GM12878 (cell line): ENCODE results near the gene TNFSF11. TPM values are rescaled to one million over a fixed set of nuclear protein-coding genes. Genes with fewer than 3 reads are reported as not detected.

Experiments used
- ATAC-seq: fragments of 200-7000 bp; cut with Tn5 transposase; 3 replicates; pipeline ENCODE4 v1.9.1; 2020; ENCODE audit warnings: mild to moderate bottlenecking, moderate library complexity
- BruUV-seq: library from RNA; stranded (reverse); fragments of 400-500 nt; replicated peaks from 2 replicates; lab custom pipeline; 2021; lab: Mats Ljungman, UMichigan
- CTCF ChIA-PET: fragments of 300-600 bp; sonication (Branson Sonifier 250); formaldehyde crosslinking; extraction: SDS; loops from one replicate; lab custom pipeline; 2021; ENCODE audit warnings: inconsistent platforms; lab: Yijun Ruan, JAX
- POLR2A ChIA-PET: fragments of 350-600 bp; formaldehyde crosslinking; extraction: SDS; loops from one replicate; lab custom pipeline; 2021; ENCODE audit warnings: inconsistent platforms; lab: Charles Lee
- RAD21 ChIA-PET: fragments of 300-600 bp; sonication (Branson Sonifier 250); formaldehyde crosslinking; loops from one replicate; lab custom pipeline; 2023; ENCODE audit warnings: antibody characterized with exemption; ENCODE audit not compliant: unreplicated experiment; lab: Charles Lee
- SMC1A ChIA-PET: fragments of 300-600 bp; sonication (Branson Sonifier 250); formaldehyde crosslinking; loops from one replicate; lab custom pipeline; 2023; ENCODE audit not compliant: unreplicated experiment, uncharacterized antibody; lab: Charles Lee
- DNase-seq: peaks from one replicate; pipeline ENCODE4 v3.0.0-alpha.2; 2011; ENCODE audit warnings: low read depth, low spot score
- FAIRE-seq: peaks from 3 replicates; lab custom pipeline; 2011; peaks lifted over from hg19 to GRCh38; lab: Jason Lieb, UNC
- H2AFZ ChIP-seq: 2 replicates; pipeline ENCODE4 v1.6.0; 2011; ENCODE audit warnings: low read depth, low read length, control low read depth; ENCODE audit not compliant: control insufficient read depth
- H3K27ac ChIP-seq: 2 replicates; pipeline ENCODE4 v1.5.1; 2011; ENCODE audit warnings: control low read depth; ENCODE audit not compliant: control insufficient read depth, insufficient read depth
- H3K27me3 ChIP-seq, 2 experiments: replicated peaks in 1 of 2; 2 replicates each; pipeline versions ENCODE4 v1.6.0 to v1.6.1; 2011; ENCODE audit warnings: low read length in 1 of 2; ENCODE audit not compliant: control insufficient read depth in 2 of 2, insufficient read depth in 2 of 2
- H3K36me3 ChIP-seq, 2 experiments: 2 replicates each; pipeline ENCODE4 v1.5.1; 2011; ENCODE audit warnings: low read length in 1 of 2; ENCODE audit not compliant: control insufficient read depth in 2 of 2, insufficient read depth in 2 of 2
- H3K4me1 ChIP-seq: 2 replicates; pipeline ENCODE4 v1.6.1; 2011; ENCODE audit warnings: mild to moderate bottlenecking, low read length, moderate library complexity, mixed read lengths; ENCODE audit not compliant: control insufficient read depth, insufficient read depth
- H3K4me2 ChIP-seq: 2 replicates; pipeline ENCODE4 v1.6.0; 2011; ENCODE audit warnings: control low read depth; ENCODE audit not compliant: control insufficient read depth, insufficient read depth
- H3K4me3 ChIP-seq: fragments of 200-600 bp; sonication (generic); 2 replicates; pipeline ENCODE4 v1.5.1; 2016
- H3K79me2 ChIP-seq: 2 replicates; pipeline ENCODE4 v1.6.0; 2011; ENCODE audit warnings: low read length; ENCODE audit not compliant: control insufficient read depth, insufficient read depth
- H3K9ac ChIP-seq: 2 replicates; pipeline ENCODE4 v1.8.0; 2011; ENCODE audit warnings: low read length, control low read depth, mixed read lengths; ENCODE audit not compliant: control insufficient read depth, insufficient read depth
- H3K9me3 ChIP-seq: replicated peaks from 3 replicates; pipeline ENCODE4 v1.5.1; 2011; ENCODE audit warnings: mild to moderate bottlenecking, low read length; ENCODE audit not compliant: control insufficient read depth, insufficient read depth
- H4K20me1 ChIP-seq: 2 replicates; pipeline ENCODE4 v1.6.0; 2011; ENCODE audit not compliant: control insufficient read depth, insufficient read depth
- CEBPB ChIP-seq, 2 experiments: fragments of 150-350 bp in 1 of 2; IDR thresholded peaks; 2 replicates each; pipeline ENCODE4 v1.6.1; 2012 to 2014; ENCODE audit warnings: low read depth in 2 of 2, low read length in 2 of 2, borderline replicate concordance in 1 of 2, inconsistent platforms in 1 of 2
- ELK1 ChIP-seq: IDR thresholded peaks from 2 replicates; pipeline ENCODE4 v1.6.1; 2012; ENCODE audit warnings: low read depth, low read length, improper control_type of control experiment
- FOS ChIP-seq: IDR thresholded peaks from 3 replicates; pipeline ENCODE4 v1.6.1; 2011; ENCODE audit warnings: borderline replicate concordance; ENCODE audit not compliant: insufficient read length; ENCODE audit errors: extremely low read depth
- GATAD2B ChIP-seq: fragments of 450-650 bp; conservative IDR thresholded peaks from 2 replicates; pipeline ENCODE4 v1.6.1; 2017; ENCODE audit warnings: low read depth, mild to moderate bottlenecking, moderate library complexity
- HSF1 ChIP-seq: fragments of 150-350 bp; IDR thresholded peaks from 2 replicates; pipeline ENCODE4 v1.6.1; 2014; ENCODE audit warnings: mild to moderate bottlenecking, low read depth, low read length
- MEF2A ChIP-seq: IDR thresholded peaks from 2 replicates; pipeline ENCODE4 v1.6.1; 2011; ENCODE audit warnings: low read depth, mild to moderate bottlenecking, low read length, moderate library complexity; ENCODE audit not compliant: insufficient read depth
- PBX3 ChIP-seq: IDR thresholded peaks from 2 replicates; pipeline ENCODE4 v1.6.1; 2011; ENCODE audit warnings: mild to moderate bottlenecking, low read depth, low read length, moderate library complexity; ENCODE audit not compliant: insufficient replicate concordance
- SIN3A ChIP-seq: IDR thresholded peaks from 2 replicates; pipeline ENCODE4 v1.6.1; 2012; ENCODE audit warnings: low read depth, low read length, improper control_type of control experiment
- SUZ12 ChIP-seq: fragments of 200-600 bp; sonication (generic); IDR thresholded peaks from one replicate; pipeline ENCODE4 v1.6.1; 2018; ENCODE audit warnings: antibody characterized with exemption, mild to moderate bottlenecking; ENCODE audit not compliant: unreplicated experiment
- USF2 ChIP-seq: IDR thresholded peaks from 2 replicates; pipeline ENCODE4 v1.6.1; 2011; ENCODE audit warnings: low read depth, low read length, improper control_type of control experiment, borderline replicate concordance
- ZNF24 ChIP-seq: fragments of 450-650 bp; IDR thresholded peaks from 2 replicates; pipeline ENCODE4 v1.6.1; 2017; ENCODE audit warnings: antibody characterized with exemption, mild to moderate bottlenecking
- WGBS: methylation state at CpG from one replicate; pipeline ENCODE4 v1.1.6; 2016; ENCODE audit warnings: low lambda C conversion rate; ENCODE audit not compliant: insufficient replicate concordance, insufficient coverage; ENCODE audit errors: missing lambda C conversion rate; 5-methylcytosine and 5-hydroxymethylcytosine counted together
- in situ Hi-C: fragments of 300-500 bp; cut with MboI; formaldehyde crosslinking; loops from 9 replicates; pipeline ENCODE4 v1.14.3; 2018; ENCODE audit warnings: mixed read lengths
- intact Hi-C: fragments of 100-400 bp; cut with micrococcal nuclease; formaldehyde crosslinking; loops from one replicate; pipeline ENCODE4 v1.14.2; 2022; ENCODE audit not compliant: unreplicated experiment
- polyA plus RNA-seq, 11 experiments: library from polyadenylated mRNA; depleted of rRNA in 4 of 11; unstranded in 6 of 11; stranded (reverse) in 5 of 11; fragments of >200 nt; fragmentation: Nextera tagmentation in 4 of 11; fragmentation: Illumina TruSeq in 1 of 11; extraction: Ambion mirVana in 4 of 11; extraction: Trizol in 1 of 11; gene quantifications; 1 replicate in 1 of 11; 2 replicates in 10 of 11; pipeline versions ENCODE4 v1.2.1 to v1.2.3, GENCODE V29; 2011 to 2016; ENCODE audit warnings: inconsistent platforms in 2 of 11, missing spikeins in 2 of 11, low read depth in 1 of 11
- total RNA-seq, 4 experiments: library from RNA; depleted of rRNA in 3 of 4; stranded (reverse); fragments of >200 nt in 3 of 4; fragmentation: Illumina TruSeq in 1 of 4; extraction: Trizol in 1 of 4; gene quantifications; 2 replicates each; pipeline versions ENCODE4 v1.2.1 to v1.2.3, GENCODE V29; 2013 to 2021
- TF ChIP-seq, protein P1 (sequence below): fragments of 450-650 bp; IDR thresholded peaks from 2 replicates; pipeline ENCODE4 v1.6.1; 2017; ENCODE audit warnings: antibody characterized with exemption, mild to moderate bottlenecking, moderate library complexity

The TNFSF11 gene
- total and polyA plus RNA-seq, 10 of the 15 experiments (the other 5 are each of a cell fraction or from before 2014, with no cell fraction given): 0.86 to 14.8 (median 10.0) TPM

- TF ChIP-seq, protein P1, sequence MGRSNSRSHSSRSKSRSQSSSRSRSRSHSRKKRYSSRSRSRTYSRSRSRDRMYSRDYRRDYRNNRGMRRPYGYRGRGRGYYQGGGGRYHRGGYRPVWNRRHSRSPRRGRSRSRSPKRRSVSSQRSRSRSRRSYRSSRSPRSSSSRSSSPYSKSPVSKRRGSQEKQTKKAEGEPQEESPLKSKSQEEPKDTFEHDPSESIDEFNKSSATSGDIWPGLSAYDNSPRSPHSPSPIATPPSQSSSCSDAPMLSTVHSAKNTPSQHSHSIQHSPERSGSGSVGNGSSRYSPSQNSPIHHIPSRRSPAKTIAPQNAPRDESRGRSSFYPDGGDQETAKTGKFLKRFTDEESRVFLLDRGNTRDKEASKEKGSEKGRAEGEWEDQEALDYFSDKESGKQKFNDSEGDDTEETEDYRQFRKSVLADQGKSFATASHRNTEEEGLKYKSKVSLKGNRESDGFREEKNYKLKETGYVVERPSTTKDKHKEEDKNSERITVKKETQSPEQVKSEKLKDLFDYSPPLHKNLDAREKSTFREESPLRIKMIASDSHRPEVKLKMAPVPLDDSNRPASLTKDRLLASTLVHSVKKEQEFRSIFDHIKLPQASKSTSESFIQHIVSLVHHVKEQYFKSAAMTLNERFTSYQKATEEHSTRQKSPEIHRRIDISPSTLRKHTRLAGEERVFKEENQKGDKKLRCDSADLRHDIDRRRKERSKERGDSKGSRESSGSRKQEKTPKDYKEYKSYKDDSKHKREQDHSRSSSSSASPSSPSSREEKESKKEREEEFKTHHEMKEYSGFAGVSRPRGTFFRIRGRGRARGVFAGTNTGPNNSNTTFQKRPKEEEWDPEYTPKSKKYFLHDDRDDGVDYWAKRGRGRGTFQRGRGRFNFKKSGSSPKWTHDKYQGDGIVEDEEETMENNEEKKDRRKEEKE: no peak
- TF ChIP-seq SUZ12 (no peak), ELK1 (no peak)
Measured at GRCh38 chr13:42549552-42549936, 24.4 kb upstream of the TNFSF11 start (continued).

- no peak for FAIRE-seq
- TF ChIP-seq ZNF24 (no peak), FOS (no peak), GATAD2B (no peak), CEBPB (IDR thresholded peaks at IDR 0.05; ENCODE audit: borderline replicate concordance in 1 of 2, low read depth in 2 of 2, low read length in 2 of 2) (no peak), USF2 (no peak), PBX3 (no peak), SIN3A (no peak), MEF2A (no peak), HSF1 (no peak)
Measured at GRCh38 chr13:42551611-42552010, 22.3 kb upstream of the TNFSF11 start.

More at GRCh38 chr13:42551611-42552010, 22.3 kb upstream of the TNFSF11 start:
- ChIA-PET CTCF (interaction anchor here (0.5 to 1.2 kb wide), 2 partner anchors 19 to 325 kb away, joined by 3 to 4 read pairs; no protein-coding TSS in a partner anchor), SMC1A (interaction anchor here (1.0 to 1.6 kb wide), 3 partner anchors 19 to 171 kb away, joined by 3 read pairs; no protein-coding TSS in a partner anchor), POLR2A (no interaction called here), RAD21 (interaction anchor here (0.8 kb wide), 1 partner anchor 171 kb away, joined by 3 read pairs; no protein-coding TSS in a partner anchor)
- no peaks in the 10 kb centered on the region; the same call in 2 of the 3 replicates for H3K9me3 ChIP-seq
- H3K4me2 ChIP-seq: no peak overlapping the region
- H2AFZ ChIP-seq: no peak overlapping the region
- H3K4me3 ChIP-seq: no peak overlapping the region
- H3K27me3 ChIP-seq: no peaks in the 10 kb centered on the region
- H4K20me1 ChIP-seq: no peaks in the 10 kb centered on the region
- WGBS: 79% methylated on average over 2 of the region's 2 CpGs
- H3K36me3 ChIP-seq: no peaks in the 10 kb centered on the region
- no peak for ATAC-seq
- intact Hi-C loops (no loop called here), in situ Hi-C loops (no loop called here)
- no TSS peak for BruUV-seq
- no peaks in the 10 kb centered on the region for H3K79me2 ChIP-seq
- peaks cover 27% of the 10 kb centered on the region for H3K4me1 ChIP-seq
- H3K9ac ChIP-seq: no peak overlapping the region
- no peak for DNase-seq
- H3K27ac ChIP-seq: no peak overlapping the region
